Posterior vena cava (tissue), 2 donors: Measurements from ENCODE around the gene HIC1. TPM values are rescaled to one million over a fixed set of nuclear protein-coding genes. Genes with fewer than 3 reads are reported as not detected.
A peak's percentile ranks its signal among the peaks of the same experiment; 100 is the strongest.

Experiments
- DNase-seq: peaks from one replicate; pipeline ENCODE4 v3.0.0-alpha.2; 2020; ENCODE audit warnings: low spot score
- intact Hi-C, 2 donors: fragments of 100-400 bp; cut with DNase I; formaldehyde crosslinking; loops; one replicate each; pipeline versions ENCODE4 v1.14.1 to v1.14.2; 2022 to 2023
- total RNA-seq, 2 donors: library from RNA; stranded (reverse); fragmentation: NEBNext Ultra II Directional; extraction: Animal tissue kit (Norgen Biotek cat#: 25700); gene quantifications; one replicate each; pipeline ENCODE4 v1.2.1, GENCODE V29; 2021
- donor health status: DM: yes; HTN: yes; CAD: no.
- donor health status: DM: yes; HTN: yes; CAD: no.

Gene HIC1
- total RNA-seq, 2 donors from 2014 or later, result 41.3 to 64.2 TPM

GRCh38 chr17:2067048-2067561 is 12.2 kb downstream of the HIC1 start:
- DNase-seq, result no peak
- intact Hi-C loops, result no loop called here

- DNase-seq, result no peak
- intact Hi-C loops, result no loop called here
These were observed 12.7 kb downstream of the HIC1 start for GRCh38 chr17:2067608-2068024.

GRCh38 chr17:2068031-2068518 is 13.2 kb downstream of the HIC1 start:
- intact Hi-C loops, result no loop called here
- DNase-seq, result no peak

- intact Hi-C loops, result no loop called here
- DNase-seq, result no peak
These were observed 13.7 kb downstream of the HIC1 start for GRCh38 chr17:2068519-2069051.

- intact Hi-C loops, result no loop called here
- DNase-seq, result no peak
These were observed 15.5 kb downstream of the HIC1 start for GRCh38 chr17:2070241-2071023.

- DNase-seq, result no peak
- intact Hi-C loops, result no loop called here
These were observed 16.1 kb downstream of the HIC1 start for GRCh38 chr17:2071024-2071385.

GRCh38 chr17:2071455-2072281 is 16.8 kb downstream of the HIC1 start:
- intact Hi-C loops, result no loop called here
- DNase-seq, result peak; percentile 89

GRCh38 chr17:2074919-2075318 is 20.0 kb downstream of the HIC1 start:
- intact Hi-C loops, result no loop called here

GRCh38 chr17:2075336-2076086 is 20.6 kb downstream of the HIC1 start:
- no peak for DNase-seq

More at GRCh38 chr17:2074919-2075318, 20.0 kb downstream of the HIC1 start:
- no peak for DNase-seq

GRCh38 chr17:2076087-2076984 is 21.4 kb downstream of the HIC1 start:
- DNase-seq, result no peak
- intact Hi-C loops, result no loop called here

More at GRCh38 chr17:2075336-2076086, 20.6 kb downstream of the HIC1 start:
- intact Hi-C loops, result no loop called here

GRCh38 chr17:2077040-2077439 is 22.1 kb downstream of the HIC1 start:
- intact Hi-C loops, result no loop called here
- no peak for DNase-seq

- intact Hi-C loops, result no loop called here
These were observed 26.7 kb downstream of the HIC1 start for GRCh38 chr17:2081564-2081963.

GRCh38 chr17:2082003-2082781 is 27.3 kb downstream of the HIC1 start:
- intact Hi-C loops, result no loop called here
- DNase-seq, result no peak

More at GRCh38 chr17:2081564-2081963, 26.7 kb downstream of the HIC1 start:
- no peak for DNase-seq

- intact Hi-C loops, result no loop called here
- DNase-seq, result no peak
These were observed 28.7 kb downstream of the HIC1 start for GRCh38 chr17:2083613-2084035.

GRCh38 chr17:2084036-2084765 is 29.3 kb downstream of the HIC1 start:
- intact Hi-C loops, result no loop called here
- no peak for DNase-seq

- intact Hi-C loops, result no loop called here
- DNase-seq, result no peak
These were observed 30.1 kb downstream of the HIC1 start for GRCh38 chr17:2084766-2085647.
